Mononuclear cell (primary cell): ENCODE measurements around the gene MRPL17. TPM values are rescaled to one million over a fixed set of nuclear protein-coding genes. Genes with fewer than 3 reads are reported as not detected.

Experiments
- H3K27me3 ChIP-seq: 2 replicates; pipeline ENCODE4 v1.6.0; 2011; ENCODE audit warnings: low read length, control low read depth; ENCODE audit not compliant: insufficient read depth
- H3K4me1 ChIP-seq: 2 replicates; pipeline ENCODE4 v1.5.1; 2011; ENCODE audit warnings: mild to moderate bottlenecking, low read length, control low read depth; ENCODE audit not compliant: insufficient read depth
- H3K4me3 ChIP-seq: 2 replicates; pipeline ENCODE4 v1.5.1; 2011; ENCODE audit warnings: mild to moderate bottlenecking, low read length, moderate library complexity
- H3K9me3 ChIP-seq: 2 replicates; pipeline ENCODE4 v1.5.1; 2011; ENCODE audit warnings: low read depth, mild to moderate bottlenecking, control low read depth, low read length
- total RNA-seq: library from RNA; depleted of rRNA; stranded (reverse); fragments of >200 nt; gene quantifications from one replicate; pipeline ENCODE4 v1.2.3, GENCODE V29; 2012

The MRPL17 gene
- total RNA-seq, 1 donor: 9.0 TPM

DNA sequence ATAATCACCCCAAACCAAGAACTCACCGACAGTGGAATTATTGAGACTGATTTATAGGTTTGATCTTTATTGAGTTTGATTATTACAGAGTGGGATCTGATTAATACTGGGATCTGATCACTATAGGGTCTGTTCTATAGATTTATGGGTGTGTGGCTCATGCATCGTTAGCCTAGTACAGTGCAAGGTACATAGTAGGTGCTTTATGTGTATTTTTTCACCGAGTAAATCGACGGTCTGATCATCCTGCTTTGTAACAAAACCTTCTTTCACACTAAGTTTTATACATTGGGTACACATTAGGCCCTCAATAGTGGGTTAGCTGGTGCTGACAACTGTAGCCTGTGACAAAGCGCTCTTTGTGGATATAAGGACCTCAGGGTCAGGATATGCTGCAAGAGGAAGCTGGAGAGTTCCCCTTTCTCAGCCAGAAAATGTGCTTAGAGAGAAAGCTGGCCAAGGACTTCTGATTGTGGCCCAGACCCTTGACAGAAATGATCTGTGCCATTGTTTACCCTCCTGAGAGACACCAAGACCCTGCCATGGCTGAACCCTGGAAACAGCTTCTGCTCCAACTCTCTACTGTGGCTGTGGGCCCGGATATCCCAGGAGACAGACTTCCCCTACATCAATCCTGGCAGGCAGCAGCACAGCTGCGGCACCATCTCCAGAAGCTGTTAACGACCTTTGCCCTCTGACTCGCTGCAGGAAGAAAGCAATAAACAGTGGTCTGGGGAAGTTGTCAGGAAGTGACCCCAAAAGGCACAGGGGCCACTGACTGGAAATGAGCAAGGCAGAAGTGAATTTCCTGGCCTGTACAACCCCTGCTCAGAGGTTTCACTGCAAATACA is 47.8 kb downstream of the MRPL17 start:
- no peak overlapping the region for H3K4me3 ChIP-seq
- no peaks in the 10 kb centered on the region for H3K27me3 ChIP-seq
- no peaks in the 10 kb centered on the region for H3K9me3 ChIP-seq
- peaks cover 23% of the 10 kb centered on the region for H3K4me1 ChIP-seq

GRCh38 chr11:6634534-6634933 is 48.6 kb downstream of the MRPL17 start:
- Histone ChIP-seq H3K4me1 (peaks cover 23% of the 10 kb centered on the region), H3K27me3 (no peaks in the 10 kb centered on the region), H3K9me3 (no peaks in the 10 kb centered on the region), H3K4me3 (no peak overlapping the region)

GRCh38 chr11:6633422-6634408 is 49.4 kb downstream of the MRPL17 start:
- Histone ChIP-seq H3K4me1 (peaks cover 23% of the 10 kb centered on the region), H3K27me3 (no peaks in the 10 kb centered on the region), H3K4me3 (no peak overlapping the region), H3K9me3 (no peaks in the 10 kb centered on the region)

DNA sequence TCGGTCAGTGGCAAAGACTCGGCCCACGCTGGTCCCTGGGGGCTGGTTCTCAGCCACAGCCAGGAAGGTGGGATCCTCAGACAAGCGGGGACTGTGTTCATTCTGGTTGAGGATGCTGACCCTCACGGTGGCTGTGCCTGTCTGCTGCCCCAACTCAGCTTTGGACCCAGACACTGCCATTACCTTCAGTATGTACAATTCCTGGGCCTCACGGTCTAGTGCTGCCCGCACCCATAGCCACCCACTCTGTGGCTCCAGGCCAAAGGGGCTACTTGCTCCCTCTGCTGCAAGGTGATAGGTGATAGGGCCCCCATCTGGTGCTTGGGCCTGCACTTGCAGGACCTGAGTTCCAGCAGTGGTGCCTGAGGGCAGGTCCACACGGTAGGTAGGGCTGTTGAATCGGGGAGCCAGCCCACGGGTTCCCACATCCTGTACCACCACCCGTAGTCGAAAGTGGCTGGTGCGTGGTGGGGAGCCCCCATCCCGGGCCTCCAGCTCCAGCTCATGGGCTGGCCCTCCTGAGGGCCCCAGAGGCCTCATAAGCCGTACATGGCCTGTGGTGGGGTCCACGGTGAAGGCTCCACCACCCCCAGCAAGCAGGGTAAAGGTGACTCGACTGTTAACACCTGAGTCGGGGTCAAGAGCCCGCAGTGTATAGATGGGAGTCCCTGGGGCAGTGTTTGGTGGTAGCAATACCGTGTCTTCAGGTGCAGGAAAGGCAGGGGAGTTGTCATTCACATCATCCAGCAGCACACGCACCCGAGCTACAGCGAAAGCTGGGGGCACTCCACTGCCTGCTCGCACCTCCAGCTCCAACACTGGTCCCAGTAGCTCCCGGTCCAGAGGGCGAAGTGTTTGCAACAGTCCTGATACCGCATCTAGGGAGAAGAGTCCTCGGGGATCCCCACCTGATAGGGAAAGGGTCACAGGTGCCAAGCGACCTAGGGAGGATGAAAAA is 50.7 kb downstream of the MRPL17 start:
- H3K4me3 ChIP-seq: no peak overlapping the region
- H3K27me3 ChIP-seq: no peaks in the 10 kb centered on the region
- peaks cover 26% of the 10 kb centered on the region for H3K4me1 ChIP-seq
- no peaks in the 10 kb centered on the region for H3K9me3 ChIP-seq

DNA sequence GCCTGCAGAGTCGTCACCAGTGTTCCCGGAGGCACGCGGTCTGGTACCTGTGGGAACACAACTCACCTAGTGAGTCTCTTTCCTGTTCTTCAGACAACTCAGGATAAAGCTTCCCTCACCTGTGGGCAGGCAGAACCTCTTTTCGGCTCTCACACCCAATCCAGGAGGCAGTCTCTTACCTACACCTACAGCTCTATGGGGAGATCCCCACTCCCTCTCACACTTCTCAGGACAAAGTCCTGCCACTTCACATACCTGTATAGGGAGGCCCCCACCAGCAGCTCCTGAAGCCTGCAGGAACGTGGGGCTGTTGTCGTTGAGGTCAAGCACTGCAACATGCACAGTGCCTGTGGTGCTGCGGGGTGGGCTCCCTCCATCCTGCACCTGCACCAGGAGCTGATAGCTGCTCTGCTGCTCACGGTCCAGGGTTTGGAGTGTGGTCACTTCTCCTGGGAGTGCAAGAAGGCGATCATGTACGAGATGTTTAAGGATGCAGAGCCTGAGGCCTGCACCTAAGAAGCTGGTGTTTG is 51.7 kb downstream of the MRPL17 start:
- H3K9me3 ChIP-seq: no peaks in the 10 kb centered on the region
- H3K27me3 ChIP-seq: no peaks in the 10 kb centered on the region
- H3K4me3 ChIP-seq: no peak overlapping the region
- H3K4me1 ChIP-seq: peaks cover 27% of the 10 kb centered on the region

- H3K9me3 ChIP-seq: no peaks in the 10 kb centered on the region
- H3K27me3 ChIP-seq: no peaks in the 10 kb centered on the region
- H3K4me3 ChIP-seq: no peak overlapping the region
- H3K4me1 ChIP-seq: peaks cover 20% of the 10 kb centered on the region
These were observed 52.4 kb downstream of the MRPL17 start for GRCh38 chr11:6630632-6631291.

Other genes starting within 250 kb of the MRPL17 start
- 0.31 TPM for gene HPX, start 242.4 kb downstream of the MRPL17 start, total RNA-seq
- gene TRIM3, start 209.4 kb downstream of the MRPL17 start, total RNA-seq: 12.1 TPM
- gene ARFIP2, start 202.0 kb downstream of the MRPL17 start, total RNA-seq: 33.3 TPM
- 70.2 TPM for gene TIMM10B, start 201.8 kb downstream of the MRPL17 start, total RNA-seq
- 18.3 TPM for gene DNHD1, start 186.1 kb downstream of the MRPL17 start, total RNA-seq
- gene RRP8, start 79.7 kb downstream of the MRPL17 start, total RNA-seq: 19.0 TPM
- 45.5 TPM for gene ILK, start 79.6 kb downstream of the MRPL17 start, total RNA-seq
- gene TAF10, start 71.1 kb downstream of the MRPL17 start, total RNA-seq: 33.2 TPM
- gene TPP1, start 63.9 kb downstream of the MRPL17 start, total RNA-seq: 86.2 TPM
- 3.8 TPM for gene DCHS1, start 27.5 kb downstream of the MRPL17 start, total RNA-seq
- 0.10 TPM for gene OR2AG2, start 88.6 kb upstream of the MRPL17 start, total RNA-seq
- gene OR2AG1, start 99.7 kb upstream of the MRPL17 start, total RNA-seq: not detected
- gene OR6A2, start 116.3 kb upstream of the MRPL17 start, total RNA-seq: not detected
- not detected for gene OR10A5, start 162.3 kb upstream of the MRPL17 start, total RNA-seq
- gene OR10A2, start 179.7 kb upstream of the MRPL17 start, total RNA-seq: not detected
- gene OR10A4, start 193.3 kb upstream of the MRPL17 start, total RNA-seq: not detected
- 0.10 TPM for gene OR2D2, start 209.2 kb upstream of the MRPL17 start, total RNA-seq
- not detected for gene OR2D3, start 237.7 kb upstream of the MRPL17 start, total RNA-seq
- gene ZNF215, start 243.1 kb upstream of the MRPL17 start, total RNA-seq: 0.52 TPM